Central memory CD4-positive, alpha-beta T cell (primary cell): ENCODE results near the gene NDUFA3.

ENCODE experiments used
- DNase-seq: peaks from one replicate; pipeline ENCODE4 v3.0.0; 2022

NDUFA3 gene

DNA sequence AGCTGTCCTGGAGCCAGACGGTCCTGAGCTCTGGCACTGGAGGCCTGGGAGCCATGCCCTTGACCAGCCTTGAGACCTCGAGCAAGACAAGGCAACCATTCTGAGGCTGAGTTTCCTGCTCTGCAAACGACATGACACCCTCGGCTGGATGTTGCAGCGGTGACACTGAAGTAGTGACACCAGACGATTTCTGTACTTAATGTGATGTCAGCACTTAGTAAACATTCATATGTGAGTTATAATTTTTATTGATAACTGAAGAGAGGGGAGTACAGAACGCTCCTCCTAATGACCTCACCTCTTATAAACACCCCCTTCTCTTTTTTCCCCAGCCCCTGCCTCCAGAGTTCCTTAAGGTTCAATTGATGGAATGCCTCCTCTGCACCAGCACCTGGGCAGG is 5.8 kb downstream of the NDUFA3 start:
- DNase-seq = no peak

DNA sequence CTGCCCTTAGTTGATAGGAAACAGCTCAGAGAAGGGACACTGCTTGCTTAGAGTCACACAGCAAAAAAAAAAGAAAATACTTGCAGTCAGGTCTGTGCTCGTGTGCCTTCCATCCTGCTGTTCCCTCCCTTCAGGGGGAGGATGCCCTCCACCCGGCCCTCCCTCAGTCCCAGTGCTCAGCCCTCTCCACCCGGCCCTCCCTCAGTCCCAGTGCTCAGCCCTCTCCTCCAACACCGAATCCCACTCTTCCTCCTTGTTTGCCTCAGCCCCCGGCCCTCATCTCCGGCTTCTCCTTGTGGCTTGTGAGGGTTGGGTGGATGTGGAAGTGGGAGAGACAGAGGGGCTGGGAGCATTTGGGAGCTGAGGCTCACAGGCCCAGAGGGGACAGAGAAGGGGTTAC is 7.0 kb downstream of the NDUFA3 start:
- no peak for DNase-seq

DNA sequence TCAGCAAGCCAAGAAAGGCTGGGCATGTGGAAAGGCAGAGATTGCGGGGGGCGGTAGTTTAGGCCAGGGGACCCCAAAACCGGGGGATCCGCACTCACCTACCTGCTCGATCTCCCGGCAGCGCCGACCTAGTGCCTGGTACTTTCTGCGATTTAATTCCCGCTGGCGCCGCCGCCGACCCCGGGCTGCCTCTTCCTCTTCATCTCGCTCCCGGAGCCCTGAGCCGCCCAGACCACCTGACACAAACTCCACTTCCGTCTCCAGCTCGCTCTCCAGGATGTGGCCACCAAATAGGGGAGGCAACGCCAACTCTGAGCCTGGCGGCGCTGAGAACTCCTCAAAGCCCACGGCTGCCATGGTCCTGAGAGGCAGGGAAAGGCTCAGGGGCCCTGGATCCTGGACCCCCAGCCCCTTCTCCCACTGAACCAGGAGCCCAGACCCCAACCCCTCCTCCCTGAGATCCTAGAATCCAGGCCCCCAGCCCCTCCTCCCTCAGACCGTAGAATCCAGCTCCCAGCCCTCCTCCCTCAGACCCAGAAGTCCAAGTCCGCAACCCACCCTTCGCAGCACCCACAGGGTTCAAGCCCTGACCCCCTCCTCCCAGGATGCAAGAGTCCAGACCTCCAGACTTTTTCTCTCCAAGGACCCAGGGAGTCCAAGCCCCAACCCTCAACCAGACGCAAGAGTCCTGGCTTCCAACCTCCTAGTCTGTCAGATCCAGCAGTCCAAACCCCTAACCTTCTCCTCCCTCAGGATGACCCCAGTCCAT is 11.9 kb downstream of the NDUFA3 start:
- peak; percentile 59 for DNase-seq

DNA sequence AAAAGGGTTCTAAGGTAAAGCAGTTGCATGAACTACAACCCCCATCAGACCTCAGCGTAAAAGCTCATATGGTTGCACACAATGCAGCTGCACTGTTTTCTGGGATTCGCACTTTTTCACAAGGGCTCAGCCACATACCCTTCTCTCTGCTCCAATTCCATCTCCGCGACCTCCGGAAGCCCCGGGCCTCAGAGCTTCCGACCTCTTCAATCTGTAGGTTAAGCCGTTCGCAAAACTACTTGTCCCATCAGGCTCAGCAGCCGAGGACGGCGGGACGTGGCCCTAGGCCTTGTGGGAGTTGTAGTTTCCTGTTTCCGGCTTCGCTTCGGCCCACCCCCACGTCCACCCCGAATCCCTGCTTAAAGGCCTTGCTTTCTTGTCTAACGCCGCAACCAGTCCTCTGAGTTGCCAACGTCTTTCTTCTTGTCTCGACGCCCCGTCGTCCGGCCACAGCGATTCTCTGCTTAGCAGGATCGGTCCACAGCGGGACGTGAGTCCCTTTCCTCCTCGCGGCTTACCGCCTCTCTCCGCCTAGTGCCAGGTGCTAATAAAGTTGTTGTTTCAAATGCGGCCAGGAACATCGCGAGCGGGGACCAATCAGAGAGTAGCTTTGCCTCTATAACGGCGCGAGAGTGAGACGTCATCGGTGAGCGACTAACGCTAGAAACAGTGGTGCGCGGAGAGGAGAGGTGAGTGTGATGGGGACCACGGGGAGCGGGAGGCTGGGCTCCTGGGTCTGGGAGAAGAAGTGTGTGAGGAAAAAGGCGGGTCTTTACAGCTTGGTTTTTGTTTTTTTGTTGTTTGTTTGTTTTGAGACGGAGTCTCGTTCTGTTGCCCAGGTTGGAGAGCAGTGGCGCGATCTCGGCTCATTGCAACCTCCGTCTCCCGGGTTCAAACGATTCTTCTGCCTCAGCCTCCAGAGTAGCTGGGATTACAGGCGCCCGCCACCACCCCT is 12.7 kb downstream of the NDUFA3 start, which contains the start of the genes PRPF31 and TFPT:
Gene PRPF31 (plus strand): TSS at position 646 of the 955 bp plus-strand sequence. CDS start 2,525 bp downstream, outside the sequence.
Gene TFPT (minus strand): TSS at position 549 of the 955 bp plus-strand sequence. CDS start 388 bp downstream, at position 161.
- DNase-seq = peak; percentile 97

DNA sequence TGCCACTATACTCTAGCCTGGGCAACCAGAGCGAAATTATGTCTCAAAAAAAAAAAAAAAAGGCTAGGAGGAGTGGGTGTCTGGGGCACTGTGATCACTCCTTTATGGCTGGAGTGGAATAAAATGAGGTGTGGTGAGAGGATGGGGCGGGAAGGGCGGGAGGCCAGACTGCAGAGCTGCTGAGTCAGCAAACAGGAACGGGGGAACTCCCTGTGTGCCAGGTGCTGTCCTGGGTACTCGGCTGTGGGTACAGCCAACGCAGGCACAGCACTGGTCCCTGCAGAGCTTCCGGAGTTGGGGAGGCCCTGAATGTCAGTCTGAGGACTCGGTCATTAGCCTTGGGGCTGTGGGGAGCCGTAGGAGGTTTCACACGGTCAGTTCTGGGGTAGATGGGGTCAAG is 18.6 kb downstream of the NDUFA3 start:
- no peak for DNase-seq

DNA sequence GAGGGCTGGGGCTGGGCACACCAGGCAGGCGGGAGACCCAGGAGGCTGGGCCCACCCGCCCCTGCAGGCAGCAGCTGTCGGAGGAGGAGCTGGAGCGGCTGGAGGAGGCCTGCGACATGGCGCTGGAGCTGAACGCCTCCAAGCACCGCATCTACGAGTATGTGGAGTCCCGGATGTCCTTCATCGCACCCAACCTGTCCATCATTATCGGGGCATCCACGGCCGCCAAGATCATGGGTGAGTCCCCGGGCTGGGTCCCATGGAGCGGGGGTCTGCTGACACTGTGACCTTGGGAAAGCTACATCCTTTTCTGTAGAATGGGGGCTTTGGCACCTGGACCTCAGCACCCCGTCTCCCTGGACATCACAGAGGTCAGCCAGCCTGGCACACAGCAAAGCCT is 21.0 kb downstream of the NDUFA3 start:
- no peak for DNase-seq

DNA sequence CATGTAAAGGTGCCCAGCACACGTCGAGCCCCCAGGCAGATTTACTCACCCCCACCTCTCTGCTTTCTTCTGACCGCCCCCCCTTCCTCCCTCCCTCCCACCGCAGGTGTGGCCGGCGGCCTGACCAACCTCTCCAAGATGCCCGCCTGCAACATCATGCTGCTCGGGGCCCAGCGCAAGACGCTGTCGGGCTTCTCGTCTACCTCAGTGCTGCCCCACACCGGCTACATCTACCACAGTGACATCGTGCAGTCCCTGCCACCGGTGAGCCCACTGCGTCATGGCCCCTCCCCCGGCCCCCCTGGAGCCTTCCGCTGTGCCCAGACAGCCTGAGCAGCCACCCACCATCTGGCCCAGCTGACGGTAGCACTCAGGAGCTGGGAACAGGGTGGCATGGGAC is 21.7 kb downstream of the NDUFA3 start:
- no peak for DNase-seq

DNA sequence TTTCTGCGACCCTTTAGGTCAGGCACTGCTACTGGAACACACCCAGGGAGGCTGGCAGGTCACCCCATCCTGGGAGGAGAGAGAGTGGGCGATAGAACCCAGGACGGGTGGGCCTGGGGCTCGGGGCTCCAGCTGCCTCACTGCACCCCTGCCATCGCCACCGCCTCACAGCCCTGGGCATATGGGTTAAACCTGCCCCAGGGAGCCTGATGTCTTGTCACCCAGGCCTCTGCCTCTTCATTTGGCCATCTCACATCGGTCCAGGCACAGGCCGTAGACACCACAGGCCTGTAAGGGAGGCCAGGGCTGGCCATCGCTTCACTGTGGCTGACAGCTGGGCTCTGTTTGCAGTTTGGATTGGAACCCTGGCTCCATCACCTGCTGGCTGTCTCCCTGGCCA is 23.1 kb downstream of the NDUFA3 start:
- DNase-seq = no peak

DNA sequence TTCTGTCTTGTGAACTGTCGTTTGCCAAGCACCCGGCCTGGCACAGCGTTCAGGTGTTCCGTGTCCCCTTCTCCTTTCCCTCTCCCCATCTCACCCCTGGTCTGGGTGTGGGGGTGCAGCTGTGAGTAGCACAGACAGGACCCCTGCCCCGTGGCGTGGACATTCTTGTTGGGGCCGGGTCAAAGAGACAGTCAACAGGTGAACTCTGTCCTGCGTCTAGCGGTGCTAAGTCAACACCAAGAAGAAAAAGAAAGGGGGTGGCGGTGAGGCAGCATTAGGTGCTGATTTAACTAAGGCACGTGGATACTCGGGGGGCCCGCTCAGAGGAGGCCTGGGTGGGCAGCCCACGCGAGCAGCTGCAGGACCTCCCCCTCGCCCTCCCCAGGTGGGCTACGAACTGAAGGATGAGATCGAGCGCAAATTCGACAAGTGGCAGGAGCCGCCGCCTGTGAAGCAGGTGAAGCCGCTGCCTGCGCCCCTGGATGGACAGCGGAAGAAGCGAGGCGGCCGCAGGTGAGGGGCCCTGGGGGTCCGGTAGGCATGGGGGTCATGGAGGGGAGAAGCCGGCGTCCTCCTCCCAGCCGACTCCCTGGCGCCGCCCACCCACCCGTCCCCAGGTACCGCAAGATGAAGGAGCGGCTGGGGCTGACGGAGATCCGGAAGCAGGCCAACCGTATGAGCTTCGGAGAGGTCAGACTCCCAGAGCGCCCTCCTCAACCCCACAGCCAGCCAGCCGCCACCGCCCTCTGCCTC is 25.2 kb downstream of the NDUFA3 start:
- DNase-seq = no peak

DNA sequence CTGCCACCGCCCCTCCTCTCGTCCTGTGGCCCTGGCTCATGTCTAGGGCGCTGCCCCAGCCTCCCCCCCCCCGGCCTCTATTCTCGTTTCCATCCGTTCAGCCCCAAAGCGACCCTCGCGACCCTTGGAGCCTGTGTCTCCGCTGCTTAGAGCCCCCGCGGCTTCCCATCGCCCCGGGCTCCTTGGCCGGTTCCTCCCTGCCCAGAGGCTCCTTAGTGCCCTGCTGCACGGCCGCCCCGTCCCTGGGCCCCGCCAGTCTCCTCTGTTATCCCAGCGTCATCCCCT is 25.7 kb downstream of the NDUFA3 start:
- DNase-seq = no peak

DNA sequence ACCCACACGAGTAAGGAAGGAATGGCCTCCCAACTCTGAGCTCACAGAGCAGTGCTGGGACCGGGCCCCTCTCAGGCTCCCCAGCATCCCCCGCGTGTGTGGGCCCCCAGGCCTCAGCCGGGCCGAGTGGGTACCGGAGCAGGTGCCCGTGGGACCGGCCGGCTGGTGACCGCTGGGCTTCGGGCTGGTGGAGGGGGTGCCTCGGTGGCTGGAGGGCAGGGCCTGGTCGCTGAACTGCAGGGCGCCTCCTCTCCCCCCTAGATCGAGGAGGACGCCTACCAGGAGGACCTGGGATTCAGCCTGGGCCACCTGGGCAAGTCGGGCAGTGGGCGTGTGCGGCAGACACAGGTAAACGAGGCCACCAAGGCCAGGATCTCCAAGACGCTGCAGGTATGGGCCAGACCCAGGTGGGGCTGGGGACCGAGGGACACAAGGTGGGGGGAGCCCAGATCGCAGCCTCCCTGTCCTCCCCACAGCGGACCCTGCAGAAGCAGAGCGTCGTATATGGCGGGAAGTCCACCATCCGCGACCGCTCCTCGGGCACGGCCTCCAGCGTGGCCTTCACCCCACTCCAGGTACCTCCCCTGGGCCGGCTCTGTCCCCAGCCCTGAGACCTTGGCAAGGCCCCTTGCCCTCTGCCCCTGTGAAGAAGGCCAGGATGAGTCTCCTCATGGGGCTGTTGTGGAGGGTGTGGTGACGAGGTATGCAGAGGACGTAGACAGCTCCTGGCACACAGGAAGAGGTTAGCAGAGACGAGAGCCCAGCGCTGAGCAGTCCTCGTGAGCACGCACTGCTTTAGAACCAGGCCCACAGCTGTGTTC is 26.4 kb downstream of the NDUFA3 start:
- no peak for DNase-seq

DNA sequence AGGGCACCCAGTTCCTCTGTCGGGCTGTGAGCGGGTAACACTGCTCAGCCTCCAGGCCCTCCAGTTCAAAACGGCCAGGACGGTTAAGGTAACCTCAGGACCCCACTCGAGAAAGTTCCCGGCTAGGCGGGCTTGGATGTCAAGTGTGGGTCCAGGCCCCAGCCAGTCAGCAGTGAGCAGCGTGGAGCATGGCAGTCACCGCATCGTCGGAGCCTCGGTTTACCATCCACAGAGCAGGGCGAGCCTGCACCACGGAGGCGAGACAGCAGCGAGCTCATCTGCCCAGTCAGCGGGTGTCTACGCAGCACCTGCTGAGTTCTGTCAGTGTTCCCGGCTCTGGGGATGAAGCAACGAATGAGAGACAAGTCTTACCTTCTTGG is 27.0 kb downstream of the NDUFA3 start:
- DNase-seq = no peak

DNA sequence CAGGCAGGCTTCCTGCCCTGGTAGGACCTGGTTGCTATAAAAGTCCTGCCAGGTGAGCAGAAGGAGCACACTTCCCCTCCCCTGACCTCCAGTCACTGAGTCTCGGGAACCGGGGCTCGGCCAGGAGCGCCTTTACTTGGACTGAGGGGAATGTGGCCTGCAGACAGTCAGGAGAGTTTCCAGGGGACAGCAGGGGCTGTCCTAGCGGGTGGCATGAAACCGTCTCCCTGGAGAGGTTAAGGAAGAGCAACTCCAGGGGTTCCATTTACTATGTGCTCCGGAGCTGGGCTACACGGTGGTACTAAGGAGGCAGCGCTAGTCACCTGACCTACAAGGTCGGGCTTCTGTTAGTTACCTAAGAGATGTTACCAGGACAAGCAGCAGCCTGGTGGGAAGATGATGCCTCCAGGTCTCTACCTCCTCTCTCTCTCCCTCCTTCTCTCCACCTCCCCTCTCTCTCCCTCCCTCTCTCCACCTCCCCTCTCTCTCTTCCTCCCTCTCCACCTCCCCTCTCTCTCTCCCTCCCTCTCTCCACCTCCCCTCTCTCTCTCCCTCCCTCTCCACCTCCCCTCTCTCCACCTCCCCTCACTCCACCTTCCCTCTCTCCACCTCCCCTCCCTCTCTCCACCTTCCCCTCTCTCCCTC is 30.8 kb downstream of the NDUFA3 start:
- no peak for DNase-seq

DNA sequence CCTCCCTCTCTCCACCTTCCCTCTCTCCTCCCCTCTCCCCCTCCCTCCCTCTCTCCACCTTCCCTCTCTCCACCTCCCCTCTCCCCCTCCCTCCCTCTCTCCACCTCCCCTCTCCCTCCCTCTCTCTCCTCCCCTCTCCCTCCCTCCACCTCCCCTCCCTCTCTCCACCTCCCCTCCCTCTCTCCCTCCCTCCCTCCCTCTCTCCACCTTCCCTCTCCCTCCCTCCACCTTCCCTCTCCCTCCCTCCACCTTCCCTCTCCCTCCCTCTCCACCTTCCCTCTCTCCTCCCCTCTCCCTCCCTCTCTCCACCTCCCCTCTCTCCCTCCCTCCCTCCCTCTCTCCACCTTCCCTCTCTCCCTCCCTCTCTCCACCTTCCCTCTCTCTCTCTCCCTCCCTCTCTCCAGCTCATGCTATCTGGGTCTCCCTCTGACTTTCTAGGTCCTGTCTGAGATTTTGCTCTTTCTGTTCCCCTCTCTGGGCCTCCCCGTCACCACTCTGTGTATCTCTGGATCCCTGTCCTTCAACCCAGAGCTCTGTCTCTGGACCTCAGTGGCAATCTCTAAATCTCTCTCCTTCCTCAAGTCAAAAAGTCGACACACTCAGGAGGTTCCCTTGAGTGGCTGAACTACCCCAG is 31.4 kb downstream of the NDUFA3 start:
- DNase-seq = no peak

DNA sequence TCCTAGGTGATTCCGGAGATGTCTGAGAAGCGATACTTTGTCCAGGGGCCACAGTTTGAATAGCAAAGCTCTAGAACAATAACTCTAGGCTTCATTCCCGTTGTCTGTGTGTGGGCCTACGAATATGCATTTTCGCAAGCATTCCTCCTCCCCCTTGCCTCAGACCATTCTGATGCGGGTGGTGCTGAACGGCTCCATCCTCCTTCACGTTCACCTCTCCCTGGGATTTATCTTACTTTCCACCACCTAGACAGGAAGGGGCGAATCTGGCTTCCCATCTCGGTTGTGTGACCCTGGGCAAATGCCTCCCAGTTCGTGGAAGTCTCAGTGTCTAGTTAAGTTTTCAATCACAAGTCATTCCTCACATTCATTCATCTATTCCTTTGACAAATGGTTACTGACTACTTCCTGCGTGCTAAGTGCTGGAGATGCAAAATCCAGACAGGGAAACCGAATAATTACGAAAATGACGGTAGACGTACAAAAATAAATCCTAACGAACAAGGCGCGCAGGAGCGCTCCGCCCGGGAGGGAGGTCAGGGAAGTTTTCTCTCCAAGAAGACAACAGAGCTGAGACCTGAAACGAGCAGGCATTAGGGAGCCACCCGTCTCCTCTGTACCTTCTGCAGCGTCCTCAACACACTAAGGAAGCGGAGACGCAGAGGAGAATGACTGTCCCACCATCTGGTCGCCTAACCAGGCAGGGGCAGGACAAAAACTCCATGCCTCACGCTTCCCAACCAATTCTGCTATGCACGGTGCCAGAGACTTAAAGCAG is 33.6 kb downstream of the NDUFA3 start:
- DNase-seq = no peak

DNA sequence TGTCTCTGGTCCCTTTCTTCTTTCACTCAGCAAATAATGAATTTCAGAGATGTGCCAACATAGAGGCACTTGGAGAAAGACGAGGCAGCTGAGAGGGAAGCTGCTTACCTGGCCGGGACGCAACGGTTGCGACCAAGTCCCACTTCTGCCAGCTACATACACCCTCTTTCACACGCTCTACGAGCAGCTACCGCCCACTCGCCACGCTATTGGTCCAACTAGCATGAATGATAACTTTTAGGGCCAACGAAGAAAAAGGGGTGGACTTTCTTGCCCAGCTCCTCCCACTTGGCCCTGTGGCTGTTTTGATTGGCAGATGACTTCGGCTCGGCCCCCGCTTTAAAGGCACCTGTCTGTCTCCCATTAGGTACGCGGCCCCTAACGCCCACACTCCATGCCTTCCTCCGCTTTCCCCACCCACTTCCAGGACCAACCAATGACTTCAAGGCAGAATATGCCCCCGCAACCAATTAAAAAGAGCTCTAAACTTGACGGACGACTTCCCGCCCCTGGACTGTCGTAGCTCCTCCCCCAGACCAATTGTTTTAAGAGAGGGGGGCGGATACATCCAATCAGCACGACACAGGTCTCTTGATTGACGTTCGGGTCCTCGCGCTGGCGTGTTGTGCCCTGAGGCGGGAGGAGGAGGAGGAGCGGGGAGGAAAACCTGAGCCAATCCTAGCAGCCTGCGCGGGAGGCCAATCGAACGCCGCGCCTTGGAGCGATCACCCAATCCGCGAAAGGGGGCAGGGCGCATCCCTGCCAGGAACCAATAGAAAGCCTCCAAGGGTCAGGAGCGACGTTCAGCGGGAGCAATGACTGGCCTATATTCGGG is 34.4 kb downstream of the NDUFA3 start:
- peak; percentile 100 for DNase-seq

DNA sequence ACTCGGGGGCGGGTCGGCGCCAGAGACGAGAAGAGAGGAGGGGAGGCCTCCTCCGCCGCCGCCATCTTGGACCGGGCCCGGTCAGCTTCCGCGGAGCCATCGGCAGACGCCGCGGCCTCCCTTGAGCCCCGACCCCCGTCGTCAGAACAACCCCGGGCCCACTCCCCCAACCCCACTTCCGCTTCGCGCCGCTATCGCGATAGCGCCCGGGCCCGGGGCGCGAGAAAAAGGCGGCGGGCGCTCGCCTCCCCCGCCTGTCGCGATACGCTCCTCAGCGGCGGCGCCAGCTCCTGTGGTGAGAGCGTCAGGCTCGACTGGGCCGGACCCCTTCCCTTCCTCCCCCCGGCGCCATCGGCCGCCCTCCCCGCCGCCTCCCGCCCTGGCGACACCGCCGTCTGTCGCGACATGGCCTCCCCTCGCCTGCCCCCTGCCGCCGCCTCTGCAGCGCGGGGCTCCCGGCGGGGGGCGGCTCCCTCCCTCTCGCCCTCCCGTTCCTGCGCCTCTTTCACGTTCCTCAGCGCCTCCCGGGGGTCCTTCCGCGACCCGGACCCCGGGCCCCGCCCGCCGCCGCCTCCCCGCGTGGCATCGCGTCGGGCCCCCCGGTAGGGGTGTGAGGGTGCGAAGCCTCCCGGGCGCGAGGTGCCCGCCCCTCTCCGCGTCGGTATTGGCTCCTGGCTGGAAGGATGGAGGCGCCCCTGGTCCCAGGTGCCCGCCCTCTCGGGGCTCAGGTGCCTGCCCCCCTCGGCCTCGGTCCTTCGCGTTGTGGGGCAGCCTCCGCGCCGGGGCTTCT is 35.2 kb downstream of the NDUFA3 start, which contains the start of gene CNOT3:
Gene CNOT3 (plus strand): TSS at position 64 of the 790 bp plus-strand sequence. CDS start 5,217 bp downstream, outside the sequence.
- no peak for DNase-seq

DNA sequence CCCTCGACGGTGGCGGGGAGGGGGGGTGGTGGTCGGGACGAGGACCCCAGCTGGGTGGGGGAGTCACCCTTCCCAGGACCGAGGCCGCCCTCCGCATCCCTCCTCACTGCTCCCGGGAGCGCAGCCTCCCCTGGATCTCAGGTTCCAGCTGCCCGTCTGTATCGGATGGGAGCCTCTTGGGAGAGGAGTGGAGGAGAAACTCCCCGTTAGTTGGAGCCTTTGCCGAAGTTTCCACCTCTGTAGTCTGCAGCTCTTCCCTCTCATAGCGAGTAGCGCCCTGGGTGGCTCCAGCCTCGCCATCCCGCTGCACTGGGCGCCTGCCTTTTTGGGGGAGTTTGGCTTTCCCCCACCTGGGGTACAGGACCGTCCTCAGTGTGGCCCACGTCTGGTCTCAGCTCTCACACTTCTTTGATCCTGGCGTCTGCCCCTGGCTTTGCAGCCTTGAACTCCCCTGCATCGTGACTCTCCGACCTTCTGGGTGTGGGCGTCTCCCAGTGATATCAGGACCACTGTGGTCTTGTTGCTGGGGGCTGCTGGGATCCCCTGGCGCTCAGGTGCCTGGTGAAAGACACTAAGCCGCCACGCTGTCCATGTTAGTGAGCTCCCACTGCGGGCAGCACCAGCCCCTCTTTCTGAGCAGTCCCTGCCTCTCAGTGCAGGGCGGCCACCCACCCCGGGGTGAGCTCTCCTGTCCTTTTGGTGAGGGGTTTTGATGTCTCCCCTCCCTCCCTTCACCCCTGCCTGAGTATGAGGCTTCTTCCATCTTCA is 36.0 kb downstream of the NDUFA3 start:
- DNase-seq = no peak
